Testis (tissue), 2 donors: ENCODE results near the gene KLHDC7B.

Experiments used
- CTCF ChIP-seq, 3 experiments: fragments of 450-650 bp in 2 of 3; fragments of 200-600 bp in 1 of 3; sonication (generic) in 1 of 3; IDR thresholded peaks; one replicate each; pipeline ENCODE4 v1.5.1; 2016 to 2019; ENCODE audit warnings: antibody characterized with exemption in 3 of 3, mild to moderate bottlenecking in 2 of 3, moderate library complexity in 1 of 3
- POLR2A ChIP-seq: fragments of 450-650 bp; IDR thresholded peaks from one replicate; pipeline ENCODE4 v1.6.1; 2017; ENCODE audit warnings: antibody characterized with exemption, mild to moderate bottlenecking, moderate library complexity

GRCh38 chr22:50563413-50564160, 17.9 kb downstream of the KLHDC7B start:
- TF ChIP-seq CTCF (IDR thresholded peaks at IDR 0.05) (no peak), POLR2A (no peak)
